ENCODE results near the gene TRMT44.

The TRMT44 gene, protein sequence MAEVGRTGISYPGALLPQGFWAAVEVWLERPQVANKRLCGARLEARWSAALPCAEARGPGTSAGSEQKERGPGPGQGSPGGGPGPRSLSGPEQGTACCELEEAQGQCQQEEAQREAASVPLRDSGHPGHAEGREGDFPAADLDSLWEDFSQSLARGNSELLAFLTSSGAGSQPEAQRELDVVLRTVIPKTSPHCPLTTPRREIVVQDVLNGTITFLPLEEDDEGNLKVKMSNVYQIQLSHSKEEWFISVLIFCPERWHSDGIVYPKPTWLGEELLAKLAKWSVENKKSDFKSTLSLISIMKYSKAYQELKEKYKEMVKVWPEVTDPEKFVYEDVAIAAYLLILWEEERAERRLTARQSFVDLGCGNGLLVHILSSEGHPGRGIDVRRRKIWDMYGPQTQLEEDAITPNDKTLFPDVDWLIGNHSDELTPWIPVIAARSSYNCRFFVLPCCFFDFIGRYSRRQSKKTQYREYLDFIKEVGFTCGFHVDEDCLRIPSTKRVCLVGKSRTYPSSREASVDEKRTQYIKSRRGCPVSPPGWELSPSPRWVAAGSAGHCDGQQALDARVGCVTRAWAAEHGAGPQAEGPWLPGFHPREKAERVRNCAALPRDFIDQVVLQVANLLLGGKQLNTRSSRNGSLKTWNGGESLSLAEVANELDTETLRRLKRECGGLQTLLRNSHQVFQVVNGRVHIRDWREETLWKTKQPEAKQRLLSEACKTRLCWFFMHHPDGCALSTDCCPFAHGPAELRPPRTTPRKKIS
- total RNA-seq, result 27.9 to 29.0 reads per million in 2 donors

DNA sequence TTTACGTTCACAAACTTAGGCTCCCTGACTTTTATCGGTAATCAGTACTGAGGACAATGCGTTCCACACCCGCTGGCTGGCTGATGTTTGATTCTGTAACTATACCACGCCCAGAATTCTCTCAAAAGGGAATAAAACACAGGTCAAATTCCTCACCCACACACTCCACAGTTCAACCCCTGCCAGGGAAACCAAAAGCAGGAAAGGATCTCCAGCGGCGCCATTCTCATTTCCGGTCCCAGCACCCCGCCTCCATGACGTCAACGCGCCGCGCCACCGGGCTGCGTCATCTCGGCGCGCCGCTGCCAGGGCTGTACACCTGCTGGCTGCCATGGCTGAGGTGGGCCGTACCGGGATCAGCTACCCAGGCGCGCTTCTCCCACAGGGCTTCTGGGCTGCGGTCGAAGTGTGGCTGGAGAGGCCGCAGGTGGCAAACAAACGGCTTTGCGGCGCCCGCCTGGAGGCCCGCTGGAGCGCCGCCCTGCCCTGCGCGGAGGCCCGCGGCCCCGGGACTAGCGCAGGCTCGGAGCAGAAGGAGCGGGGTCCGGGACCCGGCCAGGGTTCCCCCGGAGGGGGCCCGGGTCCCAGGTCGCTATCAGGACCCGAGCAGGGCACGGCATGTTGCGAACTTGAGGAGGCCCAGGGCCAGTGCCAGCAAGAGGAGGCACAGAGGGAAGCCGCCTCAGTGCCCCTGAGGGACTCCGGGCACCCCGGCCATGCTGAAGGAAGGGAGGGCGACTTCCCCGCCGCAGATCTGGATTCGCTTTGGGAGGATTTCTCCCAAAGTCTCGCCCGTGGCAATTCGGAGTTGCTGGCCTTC, at the start of gene TRMT44, which contains the start of gene ACOX3:
Gene TRMT44 (plus strand): TSS at position 286 of the 820 bp plus-strand sequence. CDS start 46 bp downstream, at position 332.
Gene ACOX3 (minus strand): TSS at position 232 of the 820 bp plus-strand sequence. CDS start 24,202 bp downstream, outside the sequence.
- DNase-seq, result peak; percentile 96

DNA sequence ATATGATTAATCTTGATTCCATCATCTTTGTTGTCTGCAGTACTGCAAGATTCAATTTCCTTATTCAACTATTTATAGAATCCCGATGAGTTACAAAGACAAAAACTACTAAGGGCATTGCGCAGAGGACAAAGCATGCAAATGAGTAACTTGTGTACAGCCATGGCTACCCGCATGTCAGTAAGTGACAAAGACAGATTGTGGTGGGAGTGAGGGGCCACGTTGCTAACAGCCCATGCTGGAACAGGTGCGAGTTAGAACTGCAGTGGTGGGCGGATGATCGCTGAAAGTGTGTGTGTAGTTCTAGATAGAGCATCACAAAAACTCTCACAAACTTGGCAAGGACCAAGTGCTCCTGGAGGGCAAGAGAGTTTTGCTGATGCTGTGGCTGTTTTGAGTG, 49.5 kb upstream of the TRMT44 start:
- no peak for DNase-seq

DNA sequence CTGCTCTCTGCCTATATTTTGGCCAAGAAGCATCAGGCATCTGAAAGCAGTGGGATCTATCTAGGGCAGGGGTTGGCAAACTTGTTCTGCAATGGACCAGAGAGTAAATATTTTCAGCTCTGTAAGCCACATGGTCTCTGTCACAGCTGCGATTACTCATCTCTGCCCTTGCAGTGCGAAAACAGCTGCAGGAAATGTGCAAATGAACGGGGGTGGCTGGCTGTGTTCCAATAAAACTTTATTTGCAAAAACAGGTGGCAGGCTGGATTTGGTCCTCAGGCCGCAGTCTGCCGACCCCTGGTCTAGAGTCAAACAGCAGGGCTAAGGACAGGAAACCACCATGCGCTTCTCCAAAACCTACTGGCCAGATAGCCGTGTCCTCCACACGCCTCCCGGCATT, 48.6 kb upstream of the TRMT44 start:
- DNase-seq, result no peak

- no peak for DNase-seq
These were observed 47.9 kb upstream of the TRMT44 start for GRCh38 chr4:8392591-8393190.

GRCh38 chr4:8393593-8394038, 47.0 kb upstream of the TRMT44 start:
- DNase-seq, result no peak

- DNase-seq, result no peak
These were observed 46.5 kb upstream of the TRMT44 start for GRCh38 chr4:8394061-8394519.

DNA sequence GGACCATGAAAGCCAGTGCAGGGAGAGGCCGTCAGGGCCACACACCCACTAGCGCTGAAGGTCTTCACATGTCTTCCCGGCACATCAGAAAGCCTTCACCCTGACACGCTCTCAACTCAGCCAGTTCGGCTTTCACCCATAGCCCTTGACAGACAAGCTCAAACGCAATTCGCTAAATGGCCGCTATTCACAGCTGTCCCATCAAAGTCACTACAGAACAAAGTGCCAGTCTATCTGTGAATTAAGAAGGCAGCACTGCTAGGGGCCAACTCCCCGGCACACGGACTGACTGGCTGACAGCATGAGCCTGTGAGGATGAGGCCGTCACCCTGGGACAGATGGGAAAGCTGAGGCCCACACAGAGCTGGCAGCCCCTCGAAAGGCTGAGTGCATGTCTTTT, 45.8 kb upstream of the TRMT44 start:
- DNase-seq, result no peak

GRCh38 chr4:8395504-8396296, 44.9 kb upstream of the TRMT44 start:
- no peak for DNase-seq

- DNase-seq, result no peak
These were observed 43.7 kb upstream of the TRMT44 start for GRCh38 chr4:8396762-8397406.

GRCh38 chr4:8398347-8398746, 42.2 kb upstream of the TRMT44 start:
- no peak for DNase-seq

GRCh38 chr4:8399298-8399697, 41.3 kb upstream of the TRMT44 start:
- no peak for DNase-seq

DNA sequence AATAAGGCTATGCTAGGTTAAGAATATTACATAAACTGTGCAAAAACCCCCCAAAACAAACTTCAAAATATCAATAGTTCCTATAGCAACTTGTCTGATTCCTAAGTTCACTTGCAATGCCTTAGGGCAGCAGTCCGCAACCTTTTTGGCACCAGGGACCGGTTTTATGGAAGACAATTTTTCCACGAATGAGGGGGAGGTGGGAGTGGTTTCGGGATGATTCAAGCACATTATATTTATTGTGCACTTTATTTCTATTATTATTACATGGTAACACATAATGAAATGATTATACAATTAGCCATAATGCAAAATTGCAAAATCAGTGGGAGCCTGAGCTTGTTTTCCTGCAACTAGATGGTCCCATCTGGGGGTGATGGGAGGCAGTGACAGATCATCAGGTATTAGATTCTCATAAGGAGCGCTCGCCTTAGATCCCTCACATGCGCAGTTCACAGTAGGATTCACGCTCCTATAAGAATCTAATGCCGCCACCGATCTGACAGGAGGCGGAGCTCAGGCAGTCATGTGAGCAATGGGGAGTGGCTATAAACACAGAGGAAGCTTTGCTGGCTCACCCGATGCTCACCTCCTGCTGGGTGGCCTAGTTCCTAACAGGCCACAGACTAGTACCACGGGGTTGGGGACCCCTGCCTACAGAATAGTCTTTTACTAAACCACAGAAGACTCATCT, 39.8 kb upstream of the TRMT44 start:
- DNase-seq, result no peak

DNA sequence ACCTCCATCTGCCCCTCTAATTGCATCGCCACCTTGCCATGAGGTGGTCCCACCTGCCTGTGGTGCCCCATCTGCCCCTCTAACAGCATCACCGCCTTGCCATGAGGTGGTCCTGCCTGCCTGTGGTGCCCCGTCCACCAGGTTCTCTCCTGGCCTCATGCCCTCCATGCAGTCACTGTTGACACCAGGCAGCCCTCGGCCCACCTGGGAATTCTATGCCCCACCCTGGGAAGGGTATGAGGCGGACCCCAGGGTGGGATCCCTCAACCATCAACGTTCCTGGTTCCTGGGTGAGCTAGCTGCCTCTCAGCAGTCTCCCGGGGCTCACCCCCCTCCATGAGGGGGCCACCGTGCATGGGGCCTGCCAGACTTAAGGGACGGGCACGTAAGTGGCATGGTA, 38.9 kb upstream of the TRMT44 start:
- no peak for DNase-seq

- DNase-seq, result no peak
These were observed 38.4 kb upstream of the TRMT44 start for GRCh38 chr4:8402181-8402597.

- DNase-seq, result no peak
These were observed 37.9 kb upstream of the TRMT44 start for GRCh38 chr4:8402640-8403039.

- DNase-seq, result no peak
These were observed 37.3 kb upstream of the TRMT44 start for GRCh38 chr4:8403173-8403753.

- no peak for DNase-seq
These were observed 36.6 kb upstream of the TRMT44 start for GRCh38 chr4:8403976-8404375.

- DNase-seq, result no peak
These were observed 35.6 kb upstream of the TRMT44 start for GRCh38 chr4:8404791-8405515.

GRCh38 chr4:8405516-8405875, 35.1 kb upstream of the TRMT44 start:
- no peak for DNase-seq

Data from activated gamma-delta T cell (primary cell).